K562 (cell line): ENCODE results near the gene CHIC2. TPM values are rescaled to one million over a fixed set of nuclear protein-coding genes. Genes with fewer than 3 reads are reported as not detected.

Source experiments
- E2F5 ChIP-seq: sonication (generic); formaldehyde crosslinking; IDR thresholded peaks from 2 replicates; pipeline ENCODE4 v1.8.0; 2022; ENCODE audit warnings: mild to moderate bottlenecking, missing genetic modification reagents
- HES1 ChIP-seq: fragments of 450-650 bp; IDR thresholded peaks from 2 replicates; pipeline ENCODE4 v1.6.1; 2016; ENCODE audit warnings: low read depth, mild to moderate bottlenecking, moderate library complexity
- ILK ChIP-seq: fragments of 450-650 bp; IDR thresholded peaks from 2 replicates; pipeline ENCODE4 v1.6.1; 2016; ENCODE audit warnings: missing genetic modification characterization, low read depth, mild to moderate bottlenecking, missing compliant biosample characterization, moderate library complexity, borderline replicate concordance
- IRF1 ChIP-seq: sonication (generic); formaldehyde crosslinking; IDR thresholded peaks from 2 replicates; pipeline ENCODE4 v1.8.0; 2022; ENCODE audit warnings: missing genetic modification reagents, mild to moderate bottlenecking, borderline replicate concordance
- MAZ ChIP-seq, 2 experiments: fragments of 450-650 bp in 1 of 2; sonication (generic) in 1 of 2; formaldehyde crosslinking; IDR thresholded peaks in 1 of 2; conservative IDR thresholded peaks in 1 of 2; 2 replicates each; pipeline versions ENCODE4 v1.4.0 to v1.5.0; 2020; ENCODE audit warnings: mild to moderate bottlenecking in 1 of 2, missing genetic modification reagents in 1 of 2
- RFX5 ChIP-seq: IDR thresholded peaks from 2 replicates; pipeline ENCODE4 v1.6.1; 2011; ENCODE audit warnings: low read depth, mild to moderate bottlenecking, improper control_type of control experiment, low read length
- TFE3 ChIP-seq: fragments of 450-650 bp; formaldehyde crosslinking; IDR thresholded peaks from 2 replicates; pipeline ENCODE4 v1.4.0; 2020; ENCODE audit warnings: mild to moderate bottlenecking, mixed read lengths
- ZNF133 ChIP-seq: fragments of 250-450 bp; sonication (Bioruptor Pico); IDR thresholded peaks from 2 replicates; pipeline ENCODE4 v1.4.0; 2020; ENCODE audit warnings: mild to moderate bottlenecking
- ZNF3 ChIP-seq: fragments of 250-450 bp; sonication (Bioruptor Pico); IDR thresholded peaks from 2 replicates; pipeline ENCODE4 v1.5.0; 2021; ENCODE audit warnings: mild to moderate bottlenecking, moderate library complexity
- polyA plus RNA-seq, 8 experiments: library from polyadenylated mRNA; depleted of rRNA in 4 of 8; stranded (reverse) in 5 of 8; unstranded in 3 of 8; fragments of >200 nt; fragmentation: Nextera tagmentation in 2 of 8; fragmentation: Illumina TruSeq in 1 of 8; extraction: Ambion mirVana in 2 of 8; extraction: Trizol in 1 of 8; gene quantifications; 2 replicates each; pipeline versions ENCODE4 v1.2.1 to v1.2.3, GENCODE V29; 2011 to 2014; ENCODE audit warnings: inconsistent platforms in 1 of 8, missing spikeins in 1 of 8
- total RNA-seq, 7 experiments: library from RNA; depleted of rRNA in 6 of 7; stranded (reverse); fragments of >200 nt in 6 of 7; fragmentation: Illumina TruSeq in 2 of 7; extraction: Trizol in 2 of 7; gene quantifications; 2 replicates each; pipeline versions ENCODE4 v1.2.1 to v1.2.3, GENCODE V29; 2011 to 2021; ENCODE audit warnings: low replicate concordance in 1 of 7

The CHIC2 gene
- total and polyA plus RNA-seq, 9 of the 15 experiments (the other 6 are each of a cell fraction or from before 2014, with no cell fraction given): 0.89 to 25.1 (median 12.1) TPM

- TF ChIP-seq TFE3: no peak
- no peak for TF ChIP-seq RFX5
- TF ChIP-seq E2F5: no peak
- no peak for TF ChIP-seq MAZ (CRISPR knock-in tag; conservative IDR thresholded peaks at IDR 0.05 in 1 of 2, IDR thresholded peaks at IDR 0.05 in 1 of 2)
- TF ChIP-seq ILK: no peak
- no peak for TF ChIP-seq ZNF133
- no peak for TF ChIP-seq HES1
- TF ChIP-seq ZNF3 (CRISPR knock-in tag): no peak
- no peak for TF ChIP-seq IRF1 (CRISPR knock-in tag)
- TF ChIP-seq, all 486 proteins: peak for 0
Measured at GRCh38 chr4:53962516-53963225, 101.7 kb downstream of the CHIC2 start (continued).
